ENCODE data around the gene CD300A.
A peak's percentile ranks its signal among the peaks of the same experiment; 100 is the strongest.
"Not testable (repeated sequence)": the region's sequence is repeated elsewhere in the genome, so short reads cannot be mapped to it uniquely, and the experiment has no call there.

Gene CD300A

GRCh38 chr17:74503949-74504348 lies 37.5 kb downstream of the CD300A start:
- DNase-seq, result not testable (repeated sequence)

GRCh38 chr17:74508156-74508555 lies 41.7 kb downstream of the CD300A start:
- DNase-seq, result no peak
- in situ Hi-C loops (cut with HindIII; ENCODE audit: low pct_ligation_motif_present, low pct_unique_long_range_greater_than_20kb, low sequenced_read_pairs), result no loop called here

More at GRCh38 chr17:74503949-74504348, 37.5 kb downstream of the CD300A start:
- in situ Hi-C loops (cut with HindIII; ENCODE audit: low pct_ligation_motif_present, low pct_unique_long_range_greater_than_20kb, low sequenced_read_pairs), result not testable (repeated sequence)

- DNase-seq, result peak; percentile 19
- in situ Hi-C loops (cut with HindIII; ENCODE audit: low pct_ligation_motif_present, low pct_unique_long_range_greater_than_20kb, low sequenced_read_pairs), result no loop called here
Observed at GRCh38 chr17:74512036-74512435, 45.6 kb downstream of the CD300A start.

GRCh38 chr17:74512624-74513091 lies 46.2 kb downstream of the CD300A start:
- in situ Hi-C loops (cut with HindIII; ENCODE audit: low pct_ligation_motif_present, low pct_unique_long_range_greater_than_20kb, low sequenced_read_pairs), result no loop called here
- DNase-seq, result peak; percentile 87

- in situ Hi-C loops (cut with HindIII; ENCODE audit: low pct_ligation_motif_present, low pct_unique_long_range_greater_than_20kb, low sequenced_read_pairs), result no loop called here
- DNase-seq, result peak; percentile 56
Observed at GRCh38 chr17:74513987-74514631, 47.7 kb downstream of the CD300A start.

GRCh38 chr17:74514632-74515334 lies 48.3 kb downstream of the CD300A start:
- DNase-seq, result no peak
- in situ Hi-C loops (cut with HindIII; ENCODE audit: low pct_ligation_motif_present, low pct_unique_long_range_greater_than_20kb, low sequenced_read_pairs), result no loop called here

GRCh38 chr17:74515941-74516340 lies 49.5 kb downstream of the CD300A start:
- in situ Hi-C loops (cut with HindIII; ENCODE audit: low pct_ligation_motif_present, low pct_unique_long_range_greater_than_20kb, low sequenced_read_pairs), result no loop called here
- no peak for DNase-seq

GRCh38 chr17:74516561-74517328 lies 50.3 kb downstream of the CD300A start:
- in situ Hi-C loops (cut with HindIII; ENCODE audit: low pct_ligation_motif_present, low pct_unique_long_range_greater_than_20kb, low sequenced_read_pairs), result no loop called here
- DNase-seq, result no peak

- in situ Hi-C loops (cut with HindIII; ENCODE audit: low pct_ligation_motif_present, low pct_unique_long_range_greater_than_20kb, low sequenced_read_pairs), result not testable (repeated sequence)
Observed at GRCh38 chr17:74518413-74518981, 52.1 kb downstream of the CD300A start.

GRCh38 chr17:74520016-74520434 lies 53.6 kb downstream of the CD300A start:
- in situ Hi-C loops (cut with HindIII; ENCODE audit: low pct_ligation_motif_present, low pct_unique_long_range_greater_than_20kb, low sequenced_read_pairs), result no loop called here
- DNase-seq, result no peak

More at GRCh38 chr17:74518413-74518981, 52.1 kb downstream of the CD300A start:
- DNase-seq, result not testable (repeated sequence)

GRCh38 chr17:74520790-74521480 lies 54.5 kb downstream of the CD300A start:
- in situ Hi-C loops (cut with HindIII; ENCODE audit: low pct_ligation_motif_present, low pct_unique_long_range_greater_than_20kb, low sequenced_read_pairs), result no loop called here
- no peak for DNase-seq

GRCh38 chr17:74521701-74522201 lies 55.3 kb downstream of the CD300A start:
- no peak for DNase-seq
- in situ Hi-C loops (cut with HindIII; ENCODE audit: low pct_ligation_motif_present, low pct_unique_long_range_greater_than_20kb, low sequenced_read_pairs), result no loop called here

GRCh38 chr17:74522381-74523105 lies 56.1 kb downstream of the CD300A start:
- in situ Hi-C loops (cut with HindIII; ENCODE audit: low pct_ligation_motif_present, low pct_unique_long_range_greater_than_20kb, low sequenced_read_pairs), result no loop called here
- no peak for DNase-seq

- in situ Hi-C loops (cut with HindIII; ENCODE audit: low pct_ligation_motif_present, low pct_unique_long_range_greater_than_20kb, low sequenced_read_pairs), result no loop called here
- DNase-seq, result no peak
Observed at GRCh38 chr17:74523308-74523707, 56.9 kb downstream of the CD300A start.

- in situ Hi-C loops (cut with HindIII; ENCODE audit: low pct_ligation_motif_present, low pct_unique_long_range_greater_than_20kb, low sequenced_read_pairs), result no loop called here
- no peak for DNase-seq
Observed at GRCh38 chr17:74524653-74525464, 58.4 kb downstream of the CD300A start.

- in situ Hi-C loops (cut with HindIII; ENCODE audit: low pct_ligation_motif_present, low pct_unique_long_range_greater_than_20kb, low sequenced_read_pairs), result no loop called here
- DNase-seq, result no peak
Observed at GRCh38 chr17:74525465-74525725, 59.0 kb downstream of the CD300A start.

GRCh38 chr17:74525781-74526288 lies 59.4 kb downstream of the CD300A start:
- no peak for DNase-seq
- in situ Hi-C loops (cut with HindIII; ENCODE audit: low pct_ligation_motif_present, low pct_unique_long_range_greater_than_20kb, low sequenced_read_pairs), result no loop called here
